ENCODE data around the gene CYB5D1. TPM values are rescaled to one million over a fixed set of nuclear protein-coding genes. Genes with fewer than 3 reads are reported as not detected.
A peak's percentile ranks its signal among the peaks of the same experiment; 100 is the strongest.

The CYB5D1 gene
- total RNA-seq, 1 donor from 2014 or later: 16.6 TPM

GRCh38 chr17:7883781-7884386 is 26.1 kb downstream of the CYB5D1 start:
- H3K4me3 Mint-ChIP-seq: peak overlapping the region; percentile 88
- H3K36me3 Mint-ChIP-seq: no peaks in the 10 kb centered on the region
- no peaks in the 10 kb centered on the region for H3K4me1 Mint-ChIP-seq (ENCODE audit: unreplicated experiment)
- no peak for TF ChIP-seq CTCF (conservative IDR thresholded peaks at IDR 0.05)
- H3K27me3 Mint-ChIP-seq: no peaks in the 10 kb centered on the region
- H3K27ac Mint-ChIP-seq: no peak overlapping the region
- no peaks in the 10 kb centered on the region for H3K9me3 Mint-ChIP-seq
- no peak for DNase-seq (ENCODE audit: extremely low spot score, unreplicated experiment)

GRCh38 chr17:7884581-7885366 is 27.0 kb downstream of the CYB5D1 start:
- no peaks in the 10 kb centered on the region for H3K4me1 Mint-ChIP-seq (ENCODE audit: unreplicated experiment)
- TF ChIP-seq CTCF (conservative IDR thresholded peaks at IDR 0.05): no peak
- H3K27ac Mint-ChIP-seq: no peak overlapping the region
- H3K9me3 Mint-ChIP-seq: no peaks in the 10 kb centered on the region
- DNase-seq (ENCODE audit: extremely low spot score, unreplicated experiment): no peak
- H3K36me3 Mint-ChIP-seq: no peaks in the 10 kb centered on the region
- H3K4me3 Mint-ChIP-seq: peak overlapping the region; percentile 81
- no peaks in the 10 kb centered on the region for H3K27me3 Mint-ChIP-seq

DNA sequence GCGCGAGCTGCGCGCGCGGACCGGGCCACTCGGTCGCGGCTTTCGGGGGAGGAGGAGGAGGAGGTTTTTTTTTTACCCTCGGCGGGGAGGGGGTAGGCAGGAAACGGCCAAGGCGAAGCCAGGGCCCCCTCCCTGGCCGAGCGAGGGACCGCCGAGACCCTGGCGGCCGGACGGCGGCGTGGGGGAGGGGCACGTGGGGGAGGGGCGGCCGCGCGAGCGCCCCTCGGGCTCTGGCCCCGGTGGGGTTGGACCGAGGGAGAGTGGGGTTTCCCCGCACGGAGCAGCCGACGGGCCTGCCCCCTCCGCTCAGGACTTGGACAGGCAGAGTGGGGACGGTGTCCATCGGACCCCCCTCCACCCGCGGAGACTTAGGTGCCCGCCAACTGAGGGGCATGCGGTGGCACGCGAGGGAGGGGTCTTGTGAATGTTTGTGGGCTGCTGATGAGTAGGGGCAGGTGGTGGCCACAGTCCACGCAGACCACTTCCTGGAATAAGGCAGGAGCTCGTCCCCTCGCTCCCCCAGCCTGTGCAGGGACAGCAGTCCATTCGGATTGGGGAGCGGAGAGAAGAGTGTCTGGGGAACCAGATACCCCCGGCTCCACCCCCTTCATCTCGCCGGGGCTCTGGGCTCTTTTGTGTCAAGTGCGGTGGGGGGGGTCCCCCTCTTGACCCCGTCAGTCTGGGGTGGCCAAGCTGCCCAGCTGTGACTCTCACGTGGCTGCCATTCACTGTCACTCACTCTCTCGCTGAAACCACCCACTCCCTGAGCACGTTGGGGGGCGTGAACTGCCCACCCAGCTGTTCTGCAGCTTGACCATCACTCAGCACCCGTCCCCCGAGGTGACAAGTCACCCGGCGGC is 27.8 kb downstream of the CYB5D1 start:
- peak; percentile 80 for DNase-seq (ENCODE audit: extremely low spot score, unreplicated experiment)
- no peak for TF ChIP-seq CTCF (conservative IDR thresholded peaks at IDR 0.05)
- H3K27ac Mint-ChIP-seq: no peak overlapping the region
- peaks cover 5% of the 10 kb centered on the region for H3K36me3 Mint-ChIP-seq
- H3K9me3 Mint-ChIP-seq: no peaks in the 10 kb centered on the region
- H3K27me3 Mint-ChIP-seq: no peaks in the 10 kb centered on the region
- H3K4me3 Mint-ChIP-seq: no peak overlapping the region
- H3K4me1 Mint-ChIP-seq (ENCODE audit: unreplicated experiment): no peaks in the 10 kb centered on the region

- Mint-ChIP-seq H3K4me1 (ENCODE audit: unreplicated experiment) (no peaks in the 10 kb centered on the region), H3K4me3 (no peak overlapping the region), H3K27ac (no peak overlapping the region), H3K9me3 (no peaks in the 10 kb centered on the region), H3K27me3 (no peaks in the 10 kb centered on the region), H3K36me3 (peaks cover 5% of the 10 kb centered on the region)
- peak; percentile 31 for TF ChIP-seq CTCF (conservative IDR thresholded peaks at IDR 0.05)
- DNase-seq (ENCODE audit: extremely low spot score, unreplicated experiment): no peak
These were observed 28.6 kb downstream of the CYB5D1 start for GRCh38 chr17:7886227-7887037.

DNA sequence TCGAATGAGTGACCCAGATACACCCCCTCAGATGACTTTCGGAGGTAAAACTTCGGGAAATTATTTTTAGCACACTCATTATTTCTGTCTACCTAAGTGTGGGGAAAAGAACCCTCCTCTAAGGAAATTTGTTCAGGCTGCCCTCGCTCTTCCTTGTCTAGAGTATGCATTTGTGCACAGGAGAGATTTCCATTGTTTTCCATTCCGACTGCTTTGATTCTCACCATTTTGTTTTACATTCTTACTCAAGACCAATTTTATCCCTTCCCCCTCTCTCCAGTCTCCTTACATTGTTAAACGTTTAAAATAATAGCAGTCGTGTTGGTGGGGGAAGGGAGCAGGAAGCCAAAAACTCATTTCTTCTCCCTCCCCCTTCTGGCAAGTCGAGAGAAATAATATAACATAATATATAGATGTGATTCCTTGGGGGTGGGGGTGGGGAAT is 29.3 kb downstream of the CYB5D1 start:
- TF ChIP-seq CTCF (conservative IDR thresholded peaks at IDR 0.05): no peak

More for the DNA sequence above, 29.3 kb downstream of the CYB5D1 start:
- Mint-ChIP-seq H3K4me3 (no peak overlapping the region), H3K4me1 (ENCODE audit: unreplicated experiment) (no peaks in the 10 kb centered on the region), H3K27ac (no peak overlapping the region), H3K36me3 (peaks cover 8% of the 10 kb centered on the region), H3K27me3 (no peaks in the 10 kb centered on the region), H3K9me3 (no peaks in the 10 kb centered on the region)
- DNase-seq (ENCODE audit: extremely low spot score, unreplicated experiment): no peak

All from type B pancreatic cell (in vitro differentiated cells).